Measurements from ENCODE around the gene SUMO4. TPM values are rescaled to one million over a fixed set of nuclear protein-coding genes. Genes with fewer than 3 reads are reported as not detected.
A peak's percentile ranks its signal among the peaks of the same experiment; 100 is the strongest.

The SUMO4 gene
- total and polyA plus RNA-seq, 2 of the 4 experiments (the other 2 are of a cell fraction) = 2.2 TPM; not detected in 1

GRCh38 chr6:149423964-149424440 lies 23.9 kb downstream of the SUMO4 start:
- 0 out of 4 replicates have a peak overlapping the region, but pooled peaks of 1 of the 2 experiments have one; percentile 29 for H4K8ac ChIP-seq (ENCODE audit: low read depth in 2 of 2, low read length in 2 of 2)
- no peak overlapping the region for H2BK5ac ChIP-seq (ENCODE audit: low read depth, low read length, poor library complexity, severe bottlenecking)
- peak overlapping the region; percentile 77 for H2AFZ ChIP-seq (replicated peaks; ENCODE audit: low read length, poor library complexity)
- peaks cover 2% of the 10 kb centered on the region; the same call in 1 of the 2 replicates for H3K4me1 ChIP-seq (ENCODE audit: control insufficient read depth, insufficient read depth, low read length)
- no peak overlapping the region for H3K9ac ChIP-seq (ENCODE audit: low read depth, low read length)
- H3K4ac ChIP-seq (ENCODE audit: low read depth, low read length) = no peak overlapping the region
- POLR2A ChIA-PET (ENCODE audit: unreplicated experiment) = no interaction called here
- H3K9me3 ChIP-seq (ENCODE audit: control insufficient read depth, insufficient read depth, low read length) = no peaks in the 10 kb centered on the region
- BruUV-seq (replicated peaks) = no TSS peak
- 0 out of 3 replicates have a peak overlapping the region, but pooled peaks have one; percentile 21 for H2BK15ac ChIP-seq (ENCODE audit: low read depth, low read length)
- no peak overlapping the region for H3K56ac ChIP-seq (ENCODE audit: extremely low read depth, insufficient read depth, low read length)
- no peak overlapping the region for H2AK5ac ChIP-seq (ENCODE audit: low read depth, low read length)
- no peak overlapping the region for H3K27ac ChIP-seq (ENCODE audit: insufficient read depth, low read length)
- in situ Hi-C loops (cut with MboI; ENCODE audit: low sequenced_read_pairs) = loop anchor here (10.0 kb wide), 1 partner anchor 839 kb away; no protein-coding TSS in a partner anchor
- H3K79me1 ChIP-seq (ENCODE audit: low read depth in 1 of 2, low read length in 2 of 2) = no peaks in the 10 kb centered on the region
- H2BK120ac ChIP-seq (ENCODE audit: low read depth, low read length) = peak overlapping the region; percentile 10; the same call in 1 of the 2 replicates
- H3K14ac ChIP-seq (replicated peaks; ENCODE audit: low read depth, low read length) = no peak overlapping the region
- peak overlapping the region; percentile 49; the same call in 1 of the 2 replicates for H4K5ac ChIP-seq (ENCODE audit: low read depth, low read length)
- H3K18ac ChIP-seq (ENCODE audit: low read depth, low read length) = no peak overlapping the region; the same call in 1 of the 2 replicates
- ATAC-seq (ENCODE audit: low read depth) = peak; percentile 42
- CTCF ChIA-PET = interaction anchor here (0.6 to 1.2 kb wide), 3 partner anchors 8 to 381 kb away, joined by 4 to 6 read pairs (median 5); no protein-coding TSS in a partner anchor
- no peak overlapping the region for H2AK9ac ChIP-seq (replicated peaks; ENCODE audit: low read depth, low read length, poor library complexity)
- H2BK20ac ChIP-seq (ENCODE audit: low read depth, low read length) = peak overlapping the region; percentile 13; the same call in 1 of the 2 replicates
- no peaks in the 10 kb centered on the region for H3K9me1 ChIP-seq (ENCODE audit: insufficient read depth, low read length)
- TF ChIP-seq CHD1 (IDR thresholded peaks at IDR 0.05; ENCODE audit: low read depth, low read length) = no peak
- TF ChIP-seq MAZ (IDR thresholded peaks at IDR 0.05; ENCODE audit: borderline replicate concordance, low read depth, low read length) = no peak
- TF ChIP-seq MAFK (IDR thresholded peaks at IDR 0.05; ENCODE audit: low read depth, low read length) = no peak
- TF ChIP-seq SMC3 (IDR thresholded peaks at IDR 0.05; ENCODE audit: low read depth, low read length) = no peak
- TF ChIP-seq BHLHE40 (IDR thresholded peaks at IDR 0.05; ENCODE audit: low read depth, low read length) = no peak
- TF ChIP-seq FOS (IDR thresholded peaks at IDR 0.05; ENCODE audit: low read depth, low read length) = no peak
- no peak for TF ChIP-seq CEBPB (IDR thresholded peaks at IDR 0.05; ENCODE audit: low read depth, low read length)
- TF ChIP-seq, protein P1, sequence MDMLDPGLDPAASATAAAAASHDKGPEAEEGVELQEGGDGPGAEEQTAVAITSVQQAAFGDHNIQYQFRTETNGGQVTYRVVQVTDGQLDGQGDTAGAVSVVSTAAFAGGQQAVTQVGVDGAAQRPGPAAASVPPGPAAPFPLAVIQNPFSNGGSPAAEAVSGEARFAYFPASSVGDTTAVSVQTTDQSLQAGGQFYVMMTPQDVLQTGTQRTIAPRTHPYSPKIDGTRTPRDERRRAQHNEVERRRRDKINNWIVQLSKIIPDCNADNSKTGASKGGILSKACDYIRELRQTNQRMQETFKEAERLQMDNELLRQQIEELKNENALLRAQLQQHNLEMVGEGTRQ (IDR thresholded peaks at IDR 0.05; ENCODE audit: low read depth, low read length) = no peak
- TF ChIP-seq RFX5 (IDR thresholded peaks at IDR 0.05; ENCODE audit: low read depth, low read length) = no peak
- intact Hi-C loops (cut with micrococcal nuclease) = no loop called here
- H3K4me3 ChIP-seq (ENCODE audit: insufficient read depth, low read depth, low read length) = no peak overlapping the region
- H3K27me3 ChIP-seq (ENCODE audit: control insufficient read depth, insufficient read depth, low read length) = peaks cover 8% of the 10 kb centered on the region
- 40% methylated on average over 1 of the region's 7 CpGs; no CpG with 5 or more reads in 1 of the 2 experiments for WGBS, 2 experiments (ENCODE audit: extremely low coverage in 2 of 2, insufficient read length in 1 of 2)
- no peak overlapping the region for H4K91ac ChIP-seq (ENCODE audit: insufficient read depth, low read depth, low read length)
- no peak for DNase-seq
- dilution Hi-C loops (cut with HindIII; ENCODE audit: low sequenced_read_pairs, unreplicated experiment) = no loop called here
- no peaks in the 10 kb centered on the region for H4K20me1 ChIP-seq (ENCODE audit: insufficient read depth, low read length)
- H3K36me3 ChIP-seq (ENCODE audit: control insufficient read depth, insufficient read depth, low read length) = no peaks in the 10 kb centered on the region
- H3K23ac ChIP-seq (ENCODE audit: low read depth, low read length) = no peak overlapping the region
- H3K4me2 ChIP-seq (ENCODE audit: low read depth, low read length) = peak overlapping the region; percentile 32
